HCT116 (cell line): Measurements from ENCODE around the gene SAMD4A. TPM values are rescaled to one million over a fixed set of nuclear protein-coding genes. Genes with fewer than 3 reads are reported as not detected.

Experiments used
- ATAC-seq: fragments of 200-7000 bp; cut with Tn5 transposase; 2 replicates; pipeline ENCODE4 v1.9.1; 2020; ENCODE audit warnings: mild to moderate bottlenecking, moderate library complexity
- BruUV-seq: library from RNA; stranded (reverse); fragments of 400-500 nt; replicated peaks from 2 replicates; lab custom pipeline; 2021; lab: Mats Ljungman, UMichigan
- CTCF ChIA-PET: fragments of 300-600 bp; sonication (Branson Sonifier 250); formaldehyde crosslinking; loops from one replicate; lab custom pipeline; 2021; ENCODE audit warnings: antibody characterized with exemption; lab: Charles Lee
- POLR2A ChIA-PET: fragments of 300-600, 350-600 bp; sonication (Branson Sonifier 250); formaldehyde crosslinking; loops from one replicate; lab custom pipeline; 2021; ENCODE audit warnings: antibody characterized with exemption; lab: Charles Lee
- RAD21 ChIA-PET, 2 experiments: fragments of 300-600 bp; sonication (Branson Sonifier 250); formaldehyde crosslinking; loops; one replicate each; lab custom pipeline; 2023; ENCODE audit warnings: low total read pairs in 2 of 2; ENCODE audit not compliant: uncharacterized antibody in 2 of 2, unreplicated experiment in 2 of 2, low non-redundant PET in 1 of 2; lab: Charles Lee
- DNase-seq: peaks from one replicate; pipeline ENCODE4 v3.0.0-alpha.2; 2010; ENCODE audit warnings: low read depth, low spot score
- H2AFZ ChIP-seq: fragments of 200-600 bp; shearing (Covaris generic), sonication (generic); 2 replicates; pipeline ENCODE4 v1.6.1; 2017; ENCODE audit warnings: low read depth, mixed run types, mixed read lengths, antibody characterized with exemption, low read length; ENCODE audit not compliant: poor library complexity, severe bottlenecking
- H3K27ac ChIP-seq: 2 replicates; pipeline ENCODE4 v1.5.1; 2012; ENCODE audit warnings: low read depth, low read length
- H3K27me3 ChIP-seq: fragments of 200-600 bp; sonication (generic); 2 replicates; pipeline ENCODE4 v1.6.1; 2016; ENCODE audit warnings: mixed run types, low read length, mixed read lengths; ENCODE audit not compliant: insufficient read depth
- H3K36me3 ChIP-seq, 2 experiments: fragments of 200-500 bp in 1 of 2; fragments of 200-600 bp in 1 of 2; sonication (Bioruptor generic) in 1 of 2; sonication (generic) in 1 of 2; 2 replicates each; pipeline versions ENCODE4 v1.5.1 to v1.6.1; 2014 to 2016; ENCODE audit warnings: low read length in 2 of 2, inconsistent platforms in 1 of 2, mixed read lengths in 1 of 2, mixed run types in 1 of 2; ENCODE audit not compliant: insufficient read depth in 2 of 2, control insufficient read depth in 1 of 2
- H3K4me1 ChIP-seq, 2 experiments: fragments of 200-600 bp in 1 of 2; sonication (generic) in 1 of 2; 2 replicates each; pipeline versions ENCODE4 v1.5.1 to v1.6.1; 2012 to 2017; ENCODE audit warnings: low read length in 2 of 2, inconsistent platforms in 1 of 2, mild to moderate bottlenecking in 1 of 2, mixed read lengths in 1 of 2, mixed run types in 1 of 2, moderate library complexity in 1 of 2; ENCODE audit not compliant: insufficient read depth in 2 of 2, control insufficient read depth in 1 of 2
- H3K4me2 ChIP-seq: fragments of 200-600 bp; sonication (generic); 2 replicates; pipeline ENCODE4 v1.6.1; 2017; ENCODE audit warnings: mixed run types, low read length, mixed read lengths
- H3K4me3 ChIP-seq, 2 experiments: fragments of 200-600 bp in 1 of 2; sonication (generic) in 1 of 2; replicated peaks in 1 of 2; 2 replicates each; pipeline ENCODE4 v1.5.1; 2011 to 2016; ENCODE audit warnings: low read length in 2 of 2, control low read depth in 1 of 2, low read depth in 1 of 2, mild to moderate bottlenecking in 1 of 2, mixed read lengths in 1 of 2, mixed run types in 1 of 2
- H3K79me2 ChIP-seq: fragments of 200-600 bp; sonication (generic); 2 replicates; pipeline ENCODE4 v1.6.1; 2017; ENCODE audit warnings: mild to moderate bottlenecking, mixed run types, low read length, moderate library complexity, mixed read lengths; ENCODE audit not compliant: insufficient read depth
- H3K9ac ChIP-seq: fragments of 200-600 bp; sonication (generic); 2 replicates; pipeline ENCODE4 v1.6.1; 2016; ENCODE audit warnings: low read length, mixed read lengths
- H3K9me2 ChIP-seq: fragments of 200-600 bp; sonication (generic), shearing (Covaris generic); 2 replicates; pipeline ENCODE4 v1.6.1; 2017; ENCODE audit warnings: mixed run types, mild to moderate bottlenecking, moderate library complexity; ENCODE audit not compliant: insufficient read depth
- H3K9me3 ChIP-seq, 2 experiments: fragments of 200-500 bp in 1 of 2; fragments of 200-600 bp in 1 of 2; sonication (Bioruptor generic) in 1 of 2; sonication (generic) in 1 of 2; 2 replicates each; pipeline ENCODE4 v1.6.1; 2014 to 2017; ENCODE audit warnings: low read length in 2 of 2, mixed read lengths in 2 of 2, inconsistent platforms in 1 of 2, low read depth in 1 of 2, mild to moderate bottlenecking in 1 of 2, mixed run types in 1 of 2, moderate library complexity in 1 of 2; ENCODE audit not compliant: control insufficient read depth in 1 of 2, insufficient read depth in 1 of 2
- H4K20me1 ChIP-seq: fragments of 200-600 bp; sonication (generic), shearing (Covaris generic); 2 replicates; pipeline ENCODE4 v1.6.1; 2017; ENCODE audit warnings: mixed run types, mild to moderate bottlenecking, moderate library complexity; ENCODE audit not compliant: insufficient read depth
- TCF7L2 ChIP-seq: IDR thresholded peaks from 2 replicates; pipeline ENCODE4 v1.7.0; 2011; ENCODE audit warnings: borderline replicate concordance, inconsistent platforms; ENCODE audit not compliant: insufficient read depth, insufficient read length; ENCODE audit errors: extremely low read depth
- intact Hi-C: fragments of 100-400 bp; cut with micrococcal nuclease; formaldehyde crosslinking; loops from 2 replicates; pipeline ENCODE4 v1.10.0; 2022
- total RNA-seq: library from RNA; stranded (reverse); gene quantifications from one replicate; pipeline ENCODE4 v1.2.1, GENCODE V29; 2021; ENCODE audit not compliant: unreplicated experiment
- TF ChIP-seq, protein P1 (sequence below): IDR thresholded peaks from 2 replicates; pipeline ENCODE4 v1.6.1; 2012; ENCODE audit warnings: low read depth

SAMD4A gene
- total RNA-seq, 1 experiment from 2014 or later: 9.0 TPM

DNA sequence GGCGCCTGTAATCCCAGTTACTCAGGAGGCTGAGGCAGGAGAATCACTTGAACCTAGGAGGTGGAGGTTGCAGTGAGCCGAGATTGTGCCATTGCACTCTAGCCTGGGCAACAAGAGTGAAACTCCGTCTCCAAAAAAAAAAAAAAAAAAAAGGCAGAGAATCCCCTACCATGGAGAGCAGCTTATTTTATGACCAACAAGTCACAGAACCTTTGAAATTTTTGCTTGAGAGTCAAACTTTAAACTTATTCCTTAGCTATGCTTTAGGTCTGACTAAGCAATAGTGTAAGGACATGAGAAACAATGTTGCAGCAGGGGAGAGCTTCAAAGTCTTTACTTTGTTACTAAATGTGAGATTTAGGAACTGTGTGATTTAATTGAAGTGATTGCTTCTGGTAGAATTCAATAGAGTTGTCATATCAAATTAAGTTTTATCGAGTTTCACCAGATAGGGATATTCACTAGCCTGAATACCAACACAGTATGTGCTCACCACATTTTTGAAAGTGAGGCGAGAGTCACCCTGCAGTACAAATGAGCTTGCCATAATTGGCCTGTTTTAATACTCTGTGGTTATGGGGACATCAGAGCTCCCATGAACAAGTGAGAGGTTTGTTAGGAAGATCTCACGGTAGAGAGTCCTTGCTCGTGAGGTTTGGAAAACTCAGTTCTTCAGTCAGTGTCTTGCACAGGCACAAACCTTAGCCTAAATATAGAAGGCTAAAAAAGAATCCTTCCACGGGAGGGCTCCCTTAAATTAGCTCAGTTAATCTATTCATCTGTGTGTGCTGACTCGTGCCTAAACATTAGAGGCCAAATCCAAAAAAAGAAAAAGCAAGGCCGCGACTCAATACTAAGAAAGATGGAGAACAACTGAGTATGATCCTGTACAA is 108.6 kb downstream of the SAMD4A start:
- TF ChIP-seq, protein P1, sequence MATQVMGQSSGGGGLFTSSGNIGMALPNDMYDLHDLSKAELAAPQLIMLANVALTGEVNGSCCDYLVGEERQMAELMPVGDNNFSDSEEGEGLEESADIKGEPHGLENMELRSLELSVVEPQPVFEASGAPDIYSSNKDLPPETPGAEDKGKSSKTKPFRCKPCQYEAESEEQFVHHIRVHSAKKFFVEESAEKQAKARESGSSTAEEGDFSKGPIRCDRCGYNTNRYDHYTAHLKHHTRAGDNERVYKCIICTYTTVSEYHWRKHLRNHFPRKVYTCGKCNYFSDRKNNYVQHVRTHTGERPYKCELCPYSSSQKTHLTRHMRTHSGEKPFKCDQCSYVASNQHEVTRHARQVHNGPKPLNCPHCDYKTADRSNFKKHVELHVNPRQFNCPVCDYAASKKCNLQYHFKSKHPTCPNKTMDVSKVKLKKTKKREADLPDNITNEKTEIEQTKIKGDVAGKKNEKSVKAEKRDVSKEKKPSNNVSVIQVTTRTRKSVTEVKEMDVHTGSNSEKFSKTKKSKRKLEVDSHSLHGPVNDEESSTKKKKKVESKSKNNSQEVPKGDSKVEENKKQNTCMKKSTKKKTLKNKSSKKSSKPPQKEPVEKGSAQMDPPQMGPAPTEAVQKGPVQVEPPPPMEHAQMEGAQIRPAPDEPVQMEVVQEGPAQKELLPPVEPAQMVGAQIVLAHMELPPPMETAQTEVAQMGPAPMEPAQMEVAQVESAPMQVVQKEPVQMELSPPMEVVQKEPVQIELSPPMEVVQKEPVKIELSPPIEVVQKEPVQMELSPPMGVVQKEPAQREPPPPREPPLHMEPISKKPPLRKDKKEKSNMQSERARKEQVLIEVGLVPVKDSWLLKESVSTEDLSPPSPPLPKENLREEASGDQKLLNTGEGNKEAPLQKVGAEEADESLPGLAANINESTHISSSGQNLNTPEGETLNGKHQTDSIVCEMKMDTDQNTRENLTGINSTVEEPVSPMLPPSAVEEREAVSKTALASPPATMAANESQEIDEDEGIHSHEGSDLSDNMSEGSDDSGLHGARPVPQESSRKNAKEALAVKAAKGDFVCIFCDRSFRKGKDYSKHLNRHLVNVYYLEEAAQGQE: 0 out of 2 replicates have a peak, but pooled peaks have one; percentile 7
- TF ChIP-seq TCF7L2: no peak
- POLR2A ChIA-PET: no interaction called here
- no TSS peak for BruUV-seq
- Histone ChIP-seq H3K27ac (no peak overlapping the region), H3K4me1 (peaks cover 17 to 45% of the 10 kb centered on the region in 2 experiments), H3K36me3 (no peaks in the 10 kb centered on the region), H3K9me3 (no peaks in the 10 kb centered on the region), H3K4me3 (no peak overlapping the region), H3K9me2 (no peaks in the 10 kb centered on the region), H3K27me3 (no peaks in the 10 kb centered on the region), H3K9ac (no peak overlapping the region), H3K4me2 (peak overlapping the region; percentile 4; the same call in 1 of the 2 replicates), H2AFZ (no peak overlapping the region), H3K79me2 (no peaks in the 10 kb centered on the region; the same call in 1 of the 2 replicates), H4K20me1 (no peaks in the 10 kb centered on the region)
- CTCF ChIA-PET: interaction anchor here (1.3 kb wide), 1 partner anchor 16 kb away, joined by 3 read pairs; no protein-coding TSS in a partner anchor
- RAD21 ChIA-PET: no interaction called here
- intact Hi-C loops: no loop called here
- no peak for DNase-seq
- no peak for ATAC-seq
